Lower leg skin (tissue), 3 donors: Measurements from ENCODE around the gene WASF3.

Experiments
- CTCF ChIP-seq, 3 donors: fragments of 450-650 bp; IDR thresholded peaks; one replicate each; pipeline ENCODE4 v1.5.1; 2016; ENCODE audit warnings: antibody characterized with exemption in 3 of 3, mild to moderate bottlenecking in 3 of 3, moderate library complexity in 2 of 3
- POLR2A ChIP-seq, 2 donors: fragments of 450-650 bp; IDR thresholded peaks; one replicate each; pipeline ENCODE4 v1.6.1; 2016 to 2017; ENCODE audit warnings: antibody characterized with exemption in 2 of 2, mild to moderate bottlenecking in 1 of 2, moderate library complexity in 1 of 2

GRCh38 chr13:26604784-26605545, 47.5 kb downstream of the WASF3 start:
- TF ChIP-seq CTCF (IDR thresholded peaks at IDR 0.05) (no peak), POLR2A (IDR thresholded peaks at IDR 0.05) (no peak)
